Left ventricle myocardium superior (tissue), 1 donor: Measurements from ENCODE around the gene FOXP4. TPM values are rescaled to one million over a fixed set of nuclear protein-coding genes. Genes with fewer than 3 reads are reported as not detected.

ENCODE experiments used
- ATAC-seq: fragments of 200-7000 bp; cut with Tn5 transposase; one replicate; pipeline ENCODE4 v1.9.1; 2020; ENCODE audit warnings: mild to moderate bottlenecking, moderate library complexity
- DNase-seq: peaks from one replicate; pipeline ENCODE4 v3.0.0-alpha.2; 2020
- intact Hi-C: fragments of 100-400 bp; cut with micrococcal nuclease; formaldehyde crosslinking; loops from one replicate; pipeline ENCODE4 v1.11.0; 2022
- total RNA-seq: library from RNA; stranded (reverse); fragmentation: NEBNext Ultra II Directional; extraction: Animal tissue kit (Norgen Biotek cat#: 25700); gene quantifications from one replicate; pipeline ENCODE4 v1.2.1, GENCODE V29; 2021
- donor health status: DM: no; HTN: yes; CAD: no; lungs with severe emphysema.

The FOXP4 gene
- total RNA-seq, 1 donor from 2014 or later, result 16.8 TPM

GRCh38 chr6:41543087-41543486, 3.1 kb upstream of the FOXP4 start:
- intact Hi-C loops, result no loop called here

GRCh38 chr6:41545247-41545702, 906 bp upstream of the FOXP4 start:
- no peak for ATAC-seq
- DNase-seq, result no peak
- intact Hi-C loops, result no loop called here

More at GRCh38 chr6:41543087-41543486, 3.1 kb upstream of the FOXP4 start:
- DNase-seq, result no peak
- no peak for ATAC-seq

- ATAC-seq (peak; percentile 14), DNase-seq (no peak)
- intact Hi-C loops, result no loop called here
These were observed 289 bp downstream of the FOXP4 start for GRCh38 chr6:41546475-41546865.

GRCh38 chr6:41546866-41547798, 951 bp downstream of the FOXP4 start:
- ATAC-seq (peak; percentile 48), DNase-seq (peak; percentile 63)
- intact Hi-C loops, result no loop called here

GRCh38 chr6:41547799-41548097, 1.6 kb downstream of the FOXP4 start:
- DNase-seq (peak; percentile 45), ATAC-seq (no peak)
- intact Hi-C loops, result no loop called here

DNA sequence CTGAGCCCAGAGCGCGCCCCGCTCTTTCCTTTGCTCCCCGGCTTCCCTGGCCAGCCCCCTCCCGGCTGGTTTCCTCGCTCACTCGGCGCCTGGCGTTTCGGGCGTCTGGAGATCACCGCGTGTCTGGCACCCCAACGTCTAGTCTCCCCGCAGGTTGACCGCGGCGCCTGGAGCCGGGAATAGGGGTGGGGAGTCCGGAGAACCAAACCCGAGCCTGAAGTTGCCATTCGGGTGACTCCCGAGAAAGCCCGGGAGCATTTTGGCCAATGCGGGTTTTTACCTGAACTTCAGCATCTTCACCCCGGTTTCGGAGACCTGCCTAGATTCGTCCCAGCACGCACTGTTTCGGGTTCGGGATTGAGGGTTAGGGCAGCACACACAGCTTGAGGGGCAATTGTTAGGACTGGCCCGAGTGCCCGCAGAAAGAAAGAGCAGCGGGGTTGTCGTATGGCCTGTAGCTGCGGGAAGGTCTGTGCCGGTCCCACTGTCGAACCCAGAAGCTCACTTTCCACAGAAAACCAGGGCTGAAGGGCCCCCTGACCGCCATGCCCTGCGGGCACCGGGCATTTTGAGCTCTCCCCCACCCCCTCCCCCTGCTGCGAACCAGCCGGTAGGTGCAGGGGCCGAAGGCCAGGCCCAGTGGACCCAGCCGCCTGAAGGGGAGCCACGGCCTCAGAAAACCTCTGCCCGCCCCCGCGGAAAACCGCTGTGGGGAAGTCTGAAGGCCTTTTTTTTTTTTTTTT, 2.1 kb downstream of the FOXP4 start:
- ATAC-seq (no peak), DNase-seq (no peak)
- intact Hi-C loops, result no loop called here

GRCh38 chr6:41548841-41549642, 2.9 kb downstream of the FOXP4 start:
- DNase-seq, result no peak
- intact Hi-C loops, result no loop called here
- no peak for ATAC-seq

- intact Hi-C loops, result no loop called here
- ATAC-seq (no peak), DNase-seq (no peak)
These were observed 3.5 kb downstream of the FOXP4 start for GRCh38 chr6:41549673-41550072.

DNA sequence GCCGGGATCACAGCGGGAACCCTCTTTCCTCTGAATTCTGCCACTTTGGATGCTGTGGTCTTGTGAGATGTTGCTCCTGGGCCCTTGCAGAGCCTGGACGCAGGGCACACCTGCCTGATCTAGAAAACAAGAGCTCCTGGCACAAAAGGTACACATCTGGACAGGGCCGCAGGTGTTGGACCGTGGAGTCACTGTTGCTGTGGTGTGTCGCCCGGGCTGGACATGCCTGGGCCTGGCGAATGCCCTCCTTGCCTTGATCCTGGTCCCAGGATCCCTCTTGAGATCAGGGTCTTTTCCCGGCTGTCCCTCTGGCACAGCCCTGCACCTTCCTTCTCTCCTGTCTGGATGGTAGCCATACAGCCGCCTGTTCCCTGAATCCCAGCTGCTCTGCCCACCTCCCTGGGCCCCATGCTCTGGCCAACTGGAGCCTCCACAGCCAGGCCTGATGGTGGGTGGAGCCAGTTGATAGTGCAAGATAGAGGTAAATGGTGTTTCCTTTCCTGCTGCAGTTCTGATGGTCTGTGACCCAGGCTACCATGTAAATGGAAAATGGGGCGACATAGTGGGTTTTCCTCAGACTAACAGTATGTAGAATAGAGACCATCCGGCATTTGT, 5.0 kb downstream of the FOXP4 start:
- no peak for DNase-seq
- intact Hi-C loops, result no loop called here
- ATAC-seq, result no peak

DNA sequence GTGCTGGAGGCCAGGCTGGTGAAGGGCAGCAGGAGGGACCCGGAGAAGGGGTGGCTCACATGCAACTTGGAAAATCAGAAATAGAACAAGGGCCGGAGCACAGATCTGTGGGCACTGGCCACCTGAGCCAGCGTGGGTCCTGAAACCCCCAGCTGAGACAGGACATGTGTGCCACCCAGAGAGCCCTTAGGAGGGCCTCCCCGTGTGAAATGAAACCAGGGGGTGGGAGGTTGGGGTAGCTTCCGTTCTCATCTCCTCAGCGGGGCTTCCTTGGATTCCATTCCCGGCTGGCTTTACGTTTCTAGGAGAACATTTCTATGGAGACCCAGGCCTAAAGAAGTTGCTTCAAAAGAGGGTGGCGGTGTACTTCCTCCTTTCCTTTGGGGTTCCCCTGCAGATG, 5.7 kb downstream of the FOXP4 start:
- ATAC-seq (no peak), DNase-seq (no peak)
- intact Hi-C loops, result no loop called here

DNA sequence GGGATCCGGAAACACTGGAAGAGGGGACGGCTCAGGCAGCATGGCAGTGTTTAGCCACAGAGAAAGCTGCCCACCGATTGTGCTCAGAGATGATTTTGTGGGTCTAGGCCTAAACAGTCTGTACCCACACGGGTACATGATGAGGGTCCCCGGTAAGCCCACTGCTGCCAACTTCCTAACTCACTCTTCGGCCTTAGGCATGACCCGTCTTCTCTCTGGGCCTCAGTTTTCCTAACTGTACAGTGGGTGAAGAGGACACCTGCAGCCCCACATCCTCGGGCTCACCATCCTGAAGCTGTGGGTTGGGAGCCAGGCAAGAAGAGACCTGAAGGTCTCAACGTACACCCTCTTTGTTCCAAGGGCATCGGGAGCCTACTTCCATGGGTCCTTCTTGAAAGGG, 6.5 kb downstream of the FOXP4 start:
- ATAC-seq (no peak), DNase-seq (no peak)
- intact Hi-C loops, result no loop called here

GRCh38 chr6:41553405-41553999, 7.3 kb downstream of the FOXP4 start:
- no peak for ATAC-seq
- no peak for DNase-seq
- intact Hi-C loops, result no loop called here

GRCh38 chr6:41555326-41556300, 9.4 kb downstream of the FOXP4 start:
- ATAC-seq (no peak), DNase-seq (no peak)
- intact Hi-C loops, result no loop called here

GRCh38 chr6:41557335-41557734, 11.2 kb downstream of the FOXP4 start:
- no peak for ATAC-seq
- intact Hi-C loops, result no loop called here
- DNase-seq, result no peak

DNA sequence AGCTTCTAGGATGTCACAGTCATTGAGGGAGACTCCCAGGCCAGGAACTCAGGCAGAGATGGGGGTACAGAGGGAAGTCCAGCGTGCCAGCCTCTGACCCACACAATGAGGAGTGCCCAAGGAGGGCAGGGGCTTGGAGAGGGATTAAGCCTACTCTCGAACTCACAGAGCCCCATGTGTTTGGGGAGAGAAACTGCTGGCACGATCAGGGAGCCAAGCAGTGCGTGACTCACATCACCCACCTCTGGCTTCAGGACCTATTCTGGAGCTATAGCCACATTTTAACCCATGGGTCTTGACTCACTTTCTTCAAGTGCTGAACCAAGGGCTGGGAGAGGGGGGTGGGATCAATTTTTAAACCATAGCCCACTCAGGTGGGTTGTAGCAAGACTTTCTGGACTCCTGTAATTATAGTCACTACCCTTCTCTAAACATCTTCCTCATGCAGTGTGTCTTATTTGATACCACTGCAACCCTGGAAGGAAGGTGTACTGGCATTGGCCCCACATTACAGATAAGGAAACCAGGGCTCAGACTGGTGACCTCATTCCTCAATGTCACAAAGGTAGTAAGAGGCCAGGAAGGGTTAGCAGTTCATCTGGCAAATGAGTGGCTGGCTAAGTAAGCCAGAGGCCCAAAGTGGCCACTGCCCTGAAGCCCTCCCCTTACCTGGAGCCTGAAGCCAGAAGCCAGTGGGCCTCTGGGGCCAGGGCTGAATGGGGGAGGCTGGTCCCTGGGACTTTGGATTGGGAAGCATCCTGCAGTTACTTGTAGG, 12.0 kb downstream of the FOXP4 start:
- DNase-seq, result no peak
- intact Hi-C loops, result no loop called here
- ATAC-seq, result no peak

GRCh38 chr6:41559655-41560427, 13.7 kb downstream of the FOXP4 start:
- ATAC-seq (no peak), DNase-seq (no peak)
- intact Hi-C loops, result no loop called here
